B cell (primary cell): ENCODE measurements around the gene TAF13. TPM values are rescaled to one million over a fixed set of nuclear protein-coding genes. Genes with fewer than 3 reads are reported as not detected.

ENCODE experiments used
- ATAC-seq: fragments of 200-7000 bp; cut with Tn5 transposase; one replicate; pipeline ENCODE4 v1.10.0; 2021; ENCODE audit warnings: low read depth, mild to moderate bottlenecking, moderate number of reproducible peaks, moderate library complexity
- CTCF ChIA-PET: fragments of 350-600 bp; sonication (Branson Sonifier 250); formaldehyde crosslinking; loops from one replicate; lab custom pipeline; 2021; ENCODE audit warnings: antibody characterized with exemption, inconsistent platforms; lab: Charles Lee
- POLR2A ChIA-PET: fragments of 350-600 bp; sonication (Branson Sonifier 250); formaldehyde crosslinking; loops from one replicate; lab custom pipeline; 2021; ENCODE audit warnings: antibody characterized with exemption; lab: Charles Lee
- DNase-seq: peaks from one replicate; pipeline ENCODE4 v3.0.0; 2013
- H2AFZ ChIP-seq: 2 replicates; pipeline ENCODE4 v1.6.1; 2012; ENCODE audit warnings: mild to moderate bottlenecking, low read depth, low read length; ENCODE audit not compliant: insufficient read depth, poor library complexity, severe bottlenecking
- H3K27ac ChIP-seq, 2 donors: 1 replicate in 1 of 2; 2 replicates in 1 of 2; pipeline ENCODE4 v1.5.1; 2012 to 2013; ENCODE audit warnings: low read length in 2 of 2, mild to moderate bottlenecking in 2 of 2, moderate library complexity in 1 of 2
- H3K27me3 ChIP-seq, 4 experiments: fragments of 200-600 bp in 1 of 4; sonication (generic) in 1 of 4; replicated peaks in 1 of 4; 1 replicate in 2 of 4; 2 replicates in 2 of 4; pipeline versions ENCODE4 v1.6.1 to v1.7.0; 2013 to 2016; ENCODE audit warnings: low read length in 3 of 4, mild to moderate bottlenecking in 2 of 4, mixed read lengths in 1 of 4, moderate library complexity in 1 of 4; ENCODE audit not compliant: insufficient read depth in 4 of 4, control insufficient read depth in 3 of 4; ENCODE audit errors: control extremely low read depth in 1 of 4
- H3K36me3 ChIP-seq, 2 experiments: replicated peaks in 1 of 2; 1 replicate in 1 of 2; 2 replicates in 1 of 2; pipeline versions ENCODE4 v1.6.1 to v1.7.1; 2013; ENCODE audit warnings: low read length in 1 of 2; ENCODE audit not compliant: insufficient read depth in 2 of 2, control insufficient read depth in 1 of 2; ENCODE audit errors: control extremely low read depth in 1 of 2, extremely low read depth in 1 of 2
- H3K4me1 ChIP-seq, 2 donors: fragments of 200-600 bp in 1 of 2; sonication (generic) in 1 of 2; 1 replicate in 1 of 2; 2 replicates in 1 of 2; pipeline versions ENCODE4 v1.5.1 to v1.6.1; 2013 to 2017; ENCODE audit warnings: low read length in 2 of 2; ENCODE audit not compliant: control insufficient read depth in 2 of 2, insufficient read depth in 2 of 2
- H3K4me2 ChIP-seq: replicated peaks from 2 replicates; pipeline ENCODE3; 2012; ENCODE audit warnings: mild to moderate bottlenecking, low read depth, low read length; ENCODE audit not compliant: poor library complexity, severe bottlenecking
- H3K4me3 ChIP-seq, 5 experiments: fragments of 200-600 bp in 1 of 5; sonication (generic) in 1 of 5; 1 replicate in 3 of 5; 2 replicates in 2 of 5; pipeline versions ENCODE4 v1.5.1 to v1.7.0; 2011 to 2016; ENCODE audit warnings: low read length in 4 of 5, mild to moderate bottlenecking in 4 of 5, low read depth in 2 of 5, control low read depth in 1 of 5, moderate library complexity in 1 of 5; ENCODE audit not compliant: insufficient read depth in 1 of 5; ENCODE audit errors: control extremely low read depth in 1 of 5, extremely low read depth in 1 of 5
- H3K79me2 ChIP-seq: fragments of 200-600 bp; sonication (generic); one replicate; pipeline ENCODE4 v1.6.0; 2016; ENCODE audit warnings: low read length; ENCODE audit not compliant: control insufficient read depth, insufficient read depth
- H3K9ac ChIP-seq: fragments of 200-600 bp; sonication (generic); 2 replicates; pipeline ENCODE4 v1.6.1; 2017; ENCODE audit warnings: mild to moderate bottlenecking, low read length, moderate library complexity
- H3K9me3 ChIP-seq, 3 donors: one replicate each; pipeline versions ENCODE4 v1.6.1 to v1.7.1; 2013; ENCODE audit warnings: low read length in 2 of 3; ENCODE audit not compliant: control insufficient read depth in 2 of 3, insufficient read depth in 1 of 3; ENCODE audit errors: control extremely low read depth in 1 of 3
- H4K20me1 ChIP-seq: 2 replicates; pipeline ENCODE4 v1.6.0; 2012; ENCODE audit warnings: mild to moderate bottlenecking, low read length; ENCODE audit not compliant: insufficient read depth, control insufficient read depth, poor library complexity, severe bottlenecking
- H3K27ac Mint-ChIP-seq: one replicate; pipeline ENCODE4 v1.8.0; 2021; ENCODE audit warnings: mixed read lengths
- H3K27me3 Mint-ChIP-seq: one replicate; pipeline ENCODE4 v1.8.0; 2021; ENCODE audit warnings: mixed read lengths
- H3K4me1 Mint-ChIP-seq: one replicate; pipeline ENCODE4 v1.8.0; 2021; ENCODE audit warnings: mixed read lengths
- H3K4me3 Mint-ChIP-seq: one replicate; pipeline ENCODE4 v1.8.0; 2021; ENCODE audit warnings: mixed read lengths
- H3K9me3 Mint-ChIP-seq: one replicate; pipeline ENCODE4 v1.8.0; 2022; ENCODE audit warnings: mixed read lengths; ENCODE audit not compliant: insufficient read depth
- CTCF ChIP-seq: fragments of 200-600 bp; IDR thresholded peaks from one replicate; pipeline ENCODE4 v1.8.0; 2022; ENCODE audit warnings: antibody characterized with exemption, mild to moderate bottlenecking
- EZH2 ChIP-seq: IDR thresholded peaks from 2 replicates; pipeline ENCODE4 v1.6.1; 2012; ENCODE audit warnings: borderline replicate concordance, low read depth, mild to moderate bottlenecking, moderate library complexity, low read length; ENCODE audit not compliant: insufficient read depth, poor library complexity, severe bottlenecking
- WGBS: methylation state at CpG from one replicate; pipeline ENCODE4 v1.1.5; 2013; ENCODE audit warnings: missing lambda C conversion rate; ENCODE audit not compliant: insufficient coverage; 5-methylcytosine and 5-hydroxymethylcytosine counted together
- intact Hi-C: fragments of 100-400 bp; cut with micrococcal nuclease; formaldehyde crosslinking; loops from one replicate; pipeline ENCODE4 v1.10.0; 2022
- polyA plus RNA-seq: library from polyadenylated mRNA; depleted of rRNA; stranded (reverse); fragments of >200 nt; gene quantifications from 2 replicates; pipeline ENCODE4 v1.2.3, GENCODE V29; 2012
- total RNA-seq, 2 donors: library from RNA; stranded (reverse); fragments of 120-200 nt in 1 of 2; gene quantifications; 1 replicate in 1 of 2; 2 replicates in 1 of 2; pipeline versions ENCODE4 v1.2.3 to v1.2.4, GENCODE V29; 2013 to 2022

Gene TAF13
- total and polyA plus RNA-seq, 2 donors (not counting 1 experiment from before 2014, with no cell fraction given): 6.6 to 14.3 TPM

DNA sequence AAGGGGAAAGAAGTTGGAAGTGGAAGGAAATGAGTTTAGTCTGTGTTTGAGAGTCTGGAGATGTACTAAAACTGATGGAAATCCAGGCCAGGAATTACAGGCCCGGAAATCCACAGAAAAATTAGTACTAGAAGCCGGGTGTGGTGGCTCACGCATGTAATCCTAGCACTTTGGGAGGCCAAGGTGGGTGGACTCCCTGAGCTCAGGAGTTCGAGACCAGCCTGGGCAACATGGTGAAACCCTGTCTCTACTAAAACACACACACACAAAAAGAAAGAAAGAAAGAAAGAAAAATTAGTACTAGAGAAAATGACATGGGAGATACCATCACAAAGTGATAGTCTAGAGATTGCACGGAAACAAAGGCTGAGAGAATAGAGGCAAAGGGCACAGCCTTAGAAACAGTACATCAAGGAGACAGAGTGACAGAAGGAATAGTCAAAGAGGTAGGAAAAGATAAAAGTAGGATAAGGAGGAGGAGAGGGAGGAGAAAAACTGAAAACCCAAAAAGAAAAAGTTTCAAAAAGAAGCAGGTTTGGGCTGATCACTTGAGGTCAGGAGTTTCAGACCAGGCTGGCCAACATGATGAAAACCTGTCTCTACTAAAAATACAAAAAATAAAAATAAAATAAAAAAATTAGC, 4.8 kb upstream of the TAF13 start:
- no peaks in the 10 kb centered on the region for H3K27me3 Mint-ChIP-seq
- no peak overlapping the region for H3K4me3 Mint-ChIP-seq
- no peak for ATAC-seq
- WGBS: 97% methylated on average over 3 of the region's 5 CpGs
- no peaks in the 10 kb centered on the region for H4K20me1 ChIP-seq
- H3K4me2 ChIP-seq: no peak overlapping the region
- H3K36me3 ChIP-seq: no peaks in the 10 kb centered on the region
- TF ChIP-seq EZH2 (no peak), CTCF (no peak)
- no peak overlapping the region for H3K4me3 ChIP-seq
- peaks cover 9% of the 10 kb centered on the region for H3K4me1 Mint-ChIP-seq
- H3K4me1 ChIP-seq: peaks cover 7 to 8% of the 10 kb centered on the region in 2 donors
- H3K9me3 ChIP-seq: peaks cover 0 to 5% (median 0%) of the 10 kb centered on the region in 3 donors
- H3K27ac Mint-ChIP-seq: no peak overlapping the region
- intact Hi-C loops: no loop called here
- no peak for DNase-seq
- no peak overlapping the region for H2AFZ ChIP-seq
- ChIA-PET CTCF (no interaction called here), POLR2A (no interaction called here)
- H3K79me2 ChIP-seq: peaks cover 9% of the 10 kb centered on the region
- H3K9ac ChIP-seq: no peak overlapping the region
- H3K27me3 ChIP-seq: no peaks in the 10 kb centered on the region
- H3K27ac ChIP-seq: no peak overlapping the region
- H3K9me3 Mint-ChIP-seq: no peaks in the 10 kb centered on the region

DNA sequence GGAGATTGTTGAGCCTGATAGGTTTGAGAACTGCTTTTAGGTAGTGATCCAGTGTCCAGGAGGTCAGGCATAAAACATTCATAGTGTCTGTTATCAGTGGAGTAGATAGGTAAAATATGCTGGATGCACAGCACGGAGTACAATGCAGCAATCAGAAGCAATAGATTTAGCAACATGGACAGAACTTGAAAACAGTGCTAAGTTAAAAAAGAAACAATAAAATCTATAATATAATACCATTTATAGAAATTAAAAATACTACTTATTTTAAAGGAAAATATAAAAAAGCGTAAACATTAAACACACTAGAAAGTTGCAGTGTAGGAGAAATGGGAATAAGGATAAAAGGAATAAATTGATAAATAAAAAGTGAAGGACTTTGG, 3.4 kb upstream of the TAF13 start:
- H3K4me1 ChIP-seq: peaks cover 12 to 13% of the 10 kb centered on the region in 2 donors
- H3K27me3 ChIP-seq: no peaks in the 10 kb centered on the region
- H3K4me2 ChIP-seq: no peak overlapping the region
- H3K79me2 ChIP-seq: peaks cover 16% of the 10 kb centered on the region
- no peak for DNase-seq
- ATAC-seq: no peak
- Mint-ChIP-seq H3K27ac (no peak overlapping the region), H3K4me1 (peaks cover 16% of the 10 kb centered on the region), H3K27me3 (no peaks in the 10 kb centered on the region), H3K9me3 (no peaks in the 10 kb centered on the region), H3K4me3 (no peak overlapping the region)
- ChIA-PET POLR2A (no interaction called here), CTCF (no interaction called here)
- H3K4me3 ChIP-seq: no peak overlapping the region
- no peaks in the 10 kb centered on the region for H3K36me3 ChIP-seq
- H3K9ac ChIP-seq: no peak overlapping the region
- no peak for TF ChIP-seq CTCF
- no peak for TF ChIP-seq EZH2
- H3K9me3 ChIP-seq: peaks cover 0 to 5% (median 0%) of the 10 kb centered on the region in 3 donors
- no peak overlapping the region for H3K27ac ChIP-seq
- intact Hi-C loops: no loop called here
- WGBS: no CpG with 5 or more reads among the region's 2 CpGs
- H4K20me1 ChIP-seq: no peaks in the 10 kb centered on the region
- H2AFZ ChIP-seq: no peak overlapping the region
